NCI-H1694 (cell line): ENCODE measurements around the gene TBXAS1.
A peak's percentile ranks its signal among the peaks of the same experiment; 100 is the strongest.

Experiments
- DNase-seq: peaks from one replicate; lab custom pipeline; 2025; lab: John Stamatoyannopoulos, UW

The TBXAS1 gene

DNA sequence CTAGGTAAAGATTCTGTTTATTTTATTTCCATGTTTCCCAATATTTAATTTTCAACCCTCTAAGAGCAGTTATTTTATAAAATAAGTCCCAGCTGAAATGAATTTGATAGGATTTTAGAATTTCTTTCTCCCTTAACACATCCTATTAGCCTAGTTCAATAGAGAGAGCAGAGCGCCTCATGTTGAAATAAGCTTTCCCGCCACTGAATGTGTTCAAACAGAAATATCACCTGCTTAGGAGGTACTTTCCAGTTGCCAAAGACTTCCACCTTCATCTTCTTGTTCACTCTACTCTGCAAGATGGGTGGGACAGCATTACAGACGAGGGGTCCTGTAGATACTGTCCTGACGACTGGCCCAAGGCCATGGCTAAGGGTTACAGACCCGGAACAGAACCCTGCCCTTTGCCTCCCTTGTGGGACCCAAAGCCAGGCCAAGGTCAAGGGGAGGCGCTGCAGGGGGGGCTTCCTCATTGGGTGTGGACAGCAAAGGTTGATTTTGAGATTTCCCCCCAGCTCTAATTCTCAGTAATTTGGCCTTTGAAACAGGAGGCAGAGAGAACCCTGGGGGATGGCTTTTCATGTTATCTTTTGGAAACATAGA is 171.7 kb downstream of the TBXAS1 start:
- no peak for DNase-seq

DNA sequence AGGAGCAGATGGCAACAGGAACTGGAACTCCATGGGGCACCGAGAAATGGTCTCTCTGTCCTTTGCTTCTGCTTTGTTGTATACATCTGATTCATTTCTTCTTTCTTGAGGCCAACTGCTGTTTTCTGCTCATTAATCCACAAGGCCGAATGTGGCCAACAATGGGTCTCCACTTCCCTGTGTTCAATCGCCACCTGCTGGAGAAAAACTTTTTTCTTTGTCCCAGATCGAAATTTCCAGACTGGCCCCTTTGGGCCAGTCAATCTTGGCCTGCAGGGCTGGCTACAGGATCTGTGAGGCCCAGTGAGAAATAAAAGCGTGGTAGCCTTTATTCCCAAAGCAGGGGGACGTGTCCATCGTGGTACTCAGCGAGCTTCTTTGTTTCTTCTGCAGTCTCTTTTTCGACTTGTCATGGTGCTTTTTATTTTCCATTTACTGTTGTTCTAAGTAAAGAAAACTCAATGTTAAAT is 174.9 kb downstream of the TBXAS1 start:
- peak; percentile 24 for DNase-seq

DNA sequence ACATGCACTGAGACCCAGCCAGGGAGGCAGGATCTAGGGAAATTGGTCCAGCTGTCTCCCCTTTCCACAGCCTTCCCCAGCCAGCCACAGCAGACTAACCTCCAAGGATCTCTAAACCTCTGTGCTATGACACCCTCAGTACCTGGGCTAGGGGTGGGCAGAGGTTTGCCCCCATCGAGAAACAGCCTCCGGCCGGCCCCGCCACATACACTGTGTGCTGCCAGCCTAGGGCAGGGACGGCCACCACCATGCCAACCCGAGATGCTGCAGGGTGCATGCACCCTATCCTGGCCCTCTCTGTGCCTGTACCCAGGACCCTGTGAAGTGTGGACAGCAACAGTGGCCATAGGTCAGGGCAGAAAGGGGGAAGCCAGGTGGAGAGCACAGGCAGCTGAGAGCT is 175.6 kb downstream of the TBXAS1 start:
- no peak for DNase-seq

DNA sequence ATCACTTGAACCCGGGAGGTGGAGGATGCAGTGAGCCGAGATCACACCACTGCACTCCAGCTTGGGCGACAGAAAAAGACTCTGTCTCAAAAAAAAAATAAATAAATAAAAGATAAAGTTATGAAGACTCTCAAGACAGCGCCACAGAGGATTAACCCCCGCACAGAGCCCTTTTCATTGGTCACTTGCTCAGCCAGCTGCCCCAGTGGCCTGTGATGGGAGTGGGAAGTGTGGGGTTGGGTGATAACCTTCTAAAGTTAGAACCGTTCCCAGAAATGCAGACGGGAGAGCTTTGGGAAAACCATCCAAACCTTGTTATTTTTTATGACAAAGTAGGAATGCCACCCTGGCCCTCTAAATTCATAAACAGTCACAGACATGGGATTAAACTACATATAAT is 176.3 kb downstream of the TBXAS1 start:
- no peak for DNase-seq

DNA sequence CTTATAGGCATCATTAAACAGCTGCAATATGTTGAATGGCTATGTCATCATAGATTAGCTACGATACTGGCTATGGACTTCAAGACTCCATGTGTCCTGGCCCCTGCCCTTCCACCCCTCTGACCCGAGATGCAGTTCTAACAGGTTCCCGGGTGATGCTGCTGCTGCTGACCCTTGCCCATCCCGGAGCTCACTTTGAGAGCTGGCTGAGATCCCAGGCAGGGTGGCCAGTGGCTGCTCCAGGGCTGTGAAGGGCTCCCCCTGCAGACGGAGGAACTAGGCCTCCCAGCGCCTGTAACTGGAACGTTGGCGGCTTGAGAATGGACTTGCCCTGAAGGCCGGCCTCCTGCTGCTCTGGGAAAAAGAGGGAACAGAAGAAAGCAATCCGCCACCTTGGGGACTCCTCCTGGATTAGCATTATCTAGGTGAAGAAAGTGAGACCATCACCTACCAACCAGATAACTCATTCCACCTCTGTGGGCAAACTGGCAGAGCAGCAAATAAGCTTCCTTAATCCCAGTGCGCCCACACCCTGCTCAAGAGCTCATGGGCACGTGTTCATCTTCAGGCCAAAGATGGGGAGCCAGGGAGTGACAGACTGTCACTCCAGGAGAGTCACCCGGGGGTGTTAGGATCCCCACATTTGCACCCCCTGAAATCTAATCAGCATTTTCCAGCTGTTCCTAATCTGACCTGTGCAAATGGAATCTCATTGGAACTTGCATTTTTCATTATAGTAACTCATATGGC is 176.9 kb downstream of the TBXAS1 start:
- no peak for DNase-seq

DNA sequence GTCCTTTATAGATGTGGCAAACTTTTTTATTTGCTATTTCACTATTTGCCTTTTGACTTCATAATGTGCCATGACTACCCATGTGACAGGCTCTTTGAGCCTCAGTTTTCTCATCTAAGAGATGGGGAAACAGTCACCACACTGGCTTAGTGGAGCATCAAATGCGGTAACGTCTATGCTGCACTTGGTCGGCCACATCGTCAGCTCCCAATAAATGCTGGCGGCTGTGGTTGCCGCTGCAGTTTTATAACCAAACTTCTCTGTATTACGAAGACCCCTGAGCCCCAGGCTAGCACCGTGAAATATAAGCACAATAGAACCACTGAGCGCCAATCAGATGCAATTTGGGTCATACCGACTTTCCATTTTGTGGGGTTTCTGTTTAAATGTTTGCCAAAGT is 177.5 kb downstream of the TBXAS1 start:
- no peak for DNase-seq

DNA sequence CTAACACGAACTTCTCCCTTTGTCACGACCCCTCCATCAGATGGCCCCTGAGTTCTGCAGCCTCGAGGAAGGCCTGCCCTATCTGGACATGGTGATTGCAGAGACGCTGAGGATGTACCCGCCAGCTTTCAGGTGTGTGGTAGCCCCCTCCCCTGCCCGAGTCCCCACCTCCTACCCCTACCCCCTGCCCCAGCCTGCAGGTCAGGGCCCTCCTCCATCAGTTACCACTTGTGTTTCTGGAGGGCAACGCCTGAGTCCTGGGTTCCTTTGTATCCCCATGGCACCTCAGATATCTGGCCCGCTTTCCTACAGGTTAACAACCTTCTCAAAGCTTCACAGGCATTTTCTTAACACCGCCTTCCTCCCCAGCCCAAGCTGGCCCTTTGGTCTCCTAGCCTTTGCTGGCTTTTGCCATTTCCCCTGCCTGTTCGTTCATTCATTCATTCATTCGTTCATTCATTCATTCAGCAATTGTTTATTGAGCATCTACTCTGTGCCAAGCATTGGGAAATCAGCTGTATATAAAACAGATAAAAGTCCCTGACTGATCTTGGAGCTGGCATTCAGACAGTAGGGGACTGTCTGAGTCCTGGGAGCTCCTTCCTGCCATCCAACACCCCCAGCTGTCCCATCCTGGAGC is 178.1 kb downstream of the TBXAS1 start:
- DNase-seq: no peak

DNA sequence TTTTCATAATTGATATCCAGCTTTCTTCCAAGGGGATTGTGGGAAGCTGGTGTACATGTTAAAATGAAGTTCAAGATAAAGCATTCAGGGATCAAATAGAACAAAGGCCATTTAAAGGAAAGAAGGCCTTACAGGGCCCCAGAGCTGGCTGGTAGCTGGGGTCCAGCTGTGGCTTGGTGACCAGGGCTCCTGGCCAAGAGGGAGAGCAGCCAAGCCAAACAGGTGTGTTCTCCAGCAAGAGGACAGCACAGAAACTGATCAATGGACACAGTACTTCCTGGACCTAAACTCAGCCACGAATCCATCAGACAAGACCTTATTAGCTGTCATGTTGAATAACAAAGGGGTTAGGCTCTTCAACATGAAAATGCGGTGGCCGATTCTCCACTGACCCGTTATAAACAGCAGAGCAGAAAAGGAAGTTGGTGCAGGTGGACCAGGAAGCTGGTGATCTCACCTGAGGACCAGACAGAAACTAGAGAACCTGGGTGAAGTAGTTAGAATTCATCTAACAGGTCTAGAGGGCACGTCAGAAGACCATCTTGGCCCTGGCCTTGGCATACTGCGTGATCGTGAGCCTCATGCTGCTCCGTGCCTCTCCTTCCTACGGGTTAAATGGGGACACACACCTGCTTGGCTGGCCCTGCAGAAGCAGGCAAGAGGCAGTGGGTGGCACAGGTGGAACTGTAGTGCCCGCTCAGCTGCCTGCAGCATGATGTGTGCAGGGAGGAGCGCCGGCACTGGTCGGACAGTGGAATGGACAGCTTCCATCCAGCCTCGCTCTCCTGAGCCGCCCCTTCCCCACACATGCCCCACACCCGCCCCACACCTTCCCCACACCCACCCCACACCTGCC is 179.9 kb downstream of the TBXAS1 start:
- no peak for DNase-seq

DNA sequence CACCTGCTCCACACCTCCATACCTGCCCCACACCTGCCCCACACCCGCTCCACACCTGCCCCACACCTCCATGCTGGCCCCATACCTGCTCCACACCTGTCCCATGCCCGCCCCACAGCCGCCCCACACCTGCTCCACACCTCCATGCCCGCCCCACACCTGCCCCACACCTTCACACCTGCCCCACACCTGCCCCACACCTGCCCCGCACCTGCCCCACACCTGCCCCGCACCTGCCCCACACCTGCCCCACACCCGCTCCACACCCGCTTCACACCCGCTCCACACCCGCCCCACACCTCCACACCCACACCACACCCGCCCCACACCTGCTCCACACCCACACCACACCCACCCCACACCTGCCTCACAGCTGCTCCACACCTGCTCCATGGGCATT is 180.7 kb downstream of the TBXAS1 start:
- no peak for DNase-seq

DNA sequence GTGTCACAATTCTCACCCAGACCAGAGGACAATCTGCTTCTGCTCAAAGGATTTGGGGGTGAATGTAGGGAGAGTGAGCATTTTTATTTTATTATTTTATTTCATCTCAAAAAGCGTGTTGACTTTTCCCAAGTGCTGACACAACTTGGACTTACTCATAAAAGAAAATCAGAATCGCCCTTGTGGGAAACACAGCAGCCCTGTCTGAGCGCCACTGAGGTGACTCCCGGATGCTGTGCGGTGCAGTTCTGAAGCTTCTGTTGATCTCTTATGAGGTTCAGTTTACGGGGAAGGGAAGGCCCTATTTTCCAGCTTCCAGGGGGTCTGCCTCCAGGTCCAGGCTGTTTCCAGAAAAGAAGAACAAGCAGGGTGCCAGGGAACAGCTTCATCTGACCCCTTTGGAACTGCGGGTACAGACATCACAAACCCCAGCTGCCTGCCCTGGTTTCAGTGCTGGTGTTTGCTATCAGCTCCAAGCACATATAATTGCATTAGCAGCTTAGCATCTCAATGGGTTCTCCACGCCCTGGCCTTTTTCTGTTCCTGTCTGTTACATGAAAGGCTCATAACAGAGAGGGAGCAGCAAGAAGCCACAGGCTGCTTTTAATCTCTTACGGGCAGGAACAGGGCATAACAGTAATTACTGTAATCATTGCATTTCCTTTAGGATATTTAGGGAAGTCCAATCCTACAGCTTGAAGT is 181.3 kb downstream of the TBXAS1 start:
- no peak for DNase-seq

DNA sequence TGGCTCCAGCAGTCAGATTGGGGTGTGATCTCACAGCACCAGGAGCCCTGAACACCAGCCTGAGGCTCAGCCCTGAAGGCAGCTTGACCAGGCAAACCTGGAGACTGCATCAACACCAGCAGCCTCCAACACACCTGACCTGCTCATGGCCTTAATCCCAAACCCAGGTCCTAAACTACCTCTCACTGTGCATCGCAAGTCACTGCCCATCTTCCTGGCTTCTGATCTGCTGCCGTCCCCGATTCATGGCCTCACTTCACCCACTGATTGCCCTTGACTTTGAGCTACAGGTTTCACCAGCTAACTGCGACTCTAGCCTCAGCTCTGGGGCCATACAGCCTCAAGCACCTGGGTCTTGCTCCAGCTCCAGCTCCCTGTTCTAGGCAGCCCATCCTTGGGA is 184.6 kb downstream of the TBXAS1 start:
- no peak for DNase-seq

DNA sequence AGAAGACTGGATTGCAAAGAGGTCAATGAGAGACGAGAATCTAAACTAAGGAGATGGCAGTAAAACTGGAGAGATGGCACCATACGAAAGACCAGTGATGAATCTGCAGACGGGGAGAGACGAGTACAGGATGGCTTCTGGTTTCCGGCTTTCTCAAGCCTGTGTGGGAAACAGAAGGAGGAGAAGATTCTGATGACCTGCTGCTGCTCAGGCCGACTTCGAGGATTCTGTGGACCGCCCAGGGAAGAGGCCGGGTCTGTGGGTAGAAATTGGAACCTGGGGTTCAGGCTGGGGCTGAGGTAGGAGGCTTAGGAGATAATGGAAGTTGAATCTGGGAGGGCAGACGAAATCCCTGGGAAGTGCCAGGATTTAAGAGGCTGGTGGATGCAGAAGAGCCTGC is 185.1 kb downstream of the TBXAS1 start:
- DNase-seq: no peak

DNA sequence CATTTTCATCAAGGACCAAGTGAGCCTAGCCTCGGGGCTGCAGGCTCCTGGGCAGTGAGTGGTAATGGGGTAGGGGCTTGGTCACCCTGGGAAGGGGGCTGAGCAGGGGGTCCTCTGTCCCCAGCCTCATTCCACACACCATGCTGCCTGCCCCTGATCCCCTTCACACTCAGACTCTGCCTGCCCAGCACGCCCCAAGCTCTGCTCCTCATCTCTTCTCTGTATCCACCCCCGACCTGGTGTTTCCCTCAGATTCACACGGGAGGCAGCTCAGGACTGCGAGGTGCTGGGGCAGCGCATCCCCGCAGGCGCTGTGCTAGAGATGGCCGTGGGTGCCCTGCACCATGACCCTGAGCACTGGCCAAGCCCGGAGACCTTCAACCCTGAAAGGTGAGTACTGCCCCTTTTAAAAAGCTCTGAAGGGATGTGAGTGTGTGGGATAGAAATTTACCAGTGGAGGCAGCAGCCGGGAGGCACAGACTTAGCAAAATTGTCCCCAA is 186.5 kb downstream of the TBXAS1 start:
- no peak for DNase-seq

DNA sequence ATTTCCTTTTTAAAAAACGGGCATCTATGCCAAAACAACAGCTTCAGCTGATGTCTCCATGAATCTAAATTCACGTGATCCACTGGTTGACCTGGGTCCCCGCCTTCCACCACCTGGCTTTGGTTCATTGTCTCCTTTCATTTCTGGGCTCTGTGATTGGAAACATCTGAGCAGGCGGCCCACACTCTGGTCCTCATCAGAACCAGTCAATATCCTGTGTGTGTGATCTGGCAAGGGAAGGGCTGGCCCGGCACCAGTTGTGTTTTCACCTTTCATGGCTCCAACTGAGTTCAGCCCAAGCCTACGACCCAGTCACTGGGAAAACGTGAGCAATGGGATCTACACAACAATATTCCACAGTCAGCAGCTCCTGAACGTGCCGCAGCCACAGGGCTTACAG is 187.5 kb downstream of the TBXAS1 start:
- no peak for DNase-seq

DNA sequence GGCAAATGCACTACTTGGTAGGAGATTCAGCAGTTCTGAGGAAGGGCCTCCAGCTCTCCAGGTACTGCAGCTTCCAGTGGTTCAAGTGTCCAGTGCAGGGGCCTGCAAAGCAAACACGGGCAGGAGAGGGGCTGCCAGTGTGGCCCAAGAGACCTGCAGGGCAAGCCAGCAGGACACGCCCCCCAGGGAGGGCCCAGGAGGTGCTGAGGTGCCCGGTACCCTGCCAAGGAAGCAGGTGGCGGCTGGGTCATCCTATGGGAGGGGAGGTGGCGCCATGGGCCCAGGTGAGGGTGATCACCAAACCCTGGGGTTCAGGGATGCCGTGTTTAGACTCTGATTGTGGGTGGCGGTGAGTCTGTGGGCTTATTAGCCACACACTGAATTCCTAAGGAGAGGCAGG is 188.0 kb downstream of the TBXAS1 start:
- no peak for DNase-seq

DNA sequence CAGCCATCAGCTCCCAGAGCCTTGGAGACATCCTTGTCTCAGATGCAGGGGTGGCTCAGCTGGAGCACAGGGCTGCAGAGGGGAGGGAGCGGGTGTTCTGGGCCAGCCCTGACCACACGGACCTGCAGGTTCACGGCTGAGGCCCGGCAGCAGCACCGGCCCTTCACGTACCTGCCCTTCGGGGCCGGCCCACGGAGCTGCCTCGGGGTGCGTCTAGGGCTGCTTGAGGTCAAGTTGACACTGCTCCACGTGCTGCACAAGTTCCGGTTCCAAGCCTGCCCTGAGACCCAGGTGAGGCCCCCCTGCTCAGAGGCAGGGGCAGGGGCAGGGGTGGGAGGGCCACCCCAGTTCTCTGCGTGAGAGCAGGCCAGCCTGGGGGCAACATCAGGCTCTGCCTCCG is 188.5 kb downstream of the TBXAS1 start:
- no peak for DNase-seq

DNA sequence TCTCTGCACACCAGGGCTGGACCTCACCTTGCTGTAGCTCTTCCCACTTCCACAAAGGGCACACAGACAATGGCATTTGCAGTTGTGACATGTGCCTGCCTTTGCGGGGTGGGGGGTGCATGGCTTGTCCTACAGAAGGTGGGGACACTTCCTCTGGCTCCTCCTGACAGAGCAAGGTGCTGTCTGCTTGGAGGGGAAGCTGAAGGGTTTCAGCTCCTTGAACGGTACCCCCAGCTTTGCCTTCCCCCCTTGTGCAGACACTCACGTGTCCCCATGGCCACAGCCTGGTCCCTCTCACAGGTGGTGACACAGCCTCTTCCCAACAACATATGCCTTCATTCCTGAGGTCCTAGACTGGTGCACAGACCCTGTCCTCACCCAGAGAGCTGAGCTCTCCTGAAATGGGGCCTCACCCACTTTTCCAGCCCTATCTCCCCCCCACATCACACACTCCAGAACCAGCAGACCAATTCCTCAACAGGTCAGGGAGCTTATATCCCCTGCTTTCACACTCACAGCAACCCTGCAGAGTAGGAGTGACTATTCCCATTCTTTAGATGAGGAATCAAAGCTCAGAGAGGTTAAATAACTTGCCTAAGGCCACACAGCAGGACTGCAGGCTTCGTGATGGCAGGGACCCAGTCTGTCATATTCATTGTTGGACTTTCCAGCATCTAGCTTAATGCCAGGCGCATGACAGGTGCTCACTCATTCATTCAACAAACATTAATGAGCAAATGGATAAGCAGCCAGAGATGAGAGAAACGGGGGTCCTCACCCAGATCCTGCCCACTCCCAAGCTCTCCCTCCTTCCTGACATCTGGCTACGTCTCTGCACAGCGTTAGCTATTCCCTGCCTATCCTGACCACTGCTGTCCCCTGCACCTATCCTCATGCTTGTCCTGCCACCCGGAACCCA is 189.3 kb downstream of the TBXAS1 start:
- DNase-seq: no peak

DNA sequence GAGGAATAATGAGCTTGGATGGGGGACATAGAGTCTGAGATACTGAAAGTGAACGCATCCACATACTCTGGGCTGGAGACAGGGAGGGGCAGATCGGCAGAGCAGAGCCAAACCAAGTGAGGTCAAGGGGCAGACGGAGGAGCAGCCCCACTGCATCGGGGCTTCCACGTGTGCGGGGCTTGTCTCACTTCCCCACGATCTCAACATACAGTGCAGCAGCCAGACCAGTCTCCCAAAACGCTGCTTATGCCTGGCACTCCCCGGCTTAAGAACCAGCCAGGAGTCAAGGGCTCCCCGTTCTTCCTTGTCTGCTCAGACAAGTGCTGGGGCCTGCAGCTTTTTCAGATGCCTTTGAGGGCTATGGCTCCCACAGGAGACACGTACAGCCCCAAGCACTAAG is 190.1 kb downstream of the TBXAS1 start:
- DNase-seq: no peak

DNA sequence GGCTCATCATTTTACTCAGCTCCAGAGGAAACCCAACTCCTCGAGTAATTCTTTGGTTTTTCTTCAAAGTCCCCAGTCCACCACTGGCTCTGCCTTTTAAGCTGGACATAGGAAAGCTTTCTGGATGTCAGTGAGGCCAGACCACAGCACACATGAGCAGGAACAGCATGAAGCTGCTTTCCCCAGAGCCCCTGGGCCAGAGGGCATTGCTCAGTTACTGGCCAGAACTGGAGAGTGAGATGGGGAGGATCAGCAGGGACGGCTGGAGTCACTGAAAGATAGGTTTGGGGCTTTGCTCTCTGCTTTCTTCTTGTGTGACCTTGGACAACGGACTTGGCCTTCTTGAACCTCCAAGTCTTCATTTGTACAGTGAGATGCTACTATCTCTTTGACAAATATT is 190.5 kb downstream of the TBXAS1 start:
- DNase-seq: no peak

DNA sequence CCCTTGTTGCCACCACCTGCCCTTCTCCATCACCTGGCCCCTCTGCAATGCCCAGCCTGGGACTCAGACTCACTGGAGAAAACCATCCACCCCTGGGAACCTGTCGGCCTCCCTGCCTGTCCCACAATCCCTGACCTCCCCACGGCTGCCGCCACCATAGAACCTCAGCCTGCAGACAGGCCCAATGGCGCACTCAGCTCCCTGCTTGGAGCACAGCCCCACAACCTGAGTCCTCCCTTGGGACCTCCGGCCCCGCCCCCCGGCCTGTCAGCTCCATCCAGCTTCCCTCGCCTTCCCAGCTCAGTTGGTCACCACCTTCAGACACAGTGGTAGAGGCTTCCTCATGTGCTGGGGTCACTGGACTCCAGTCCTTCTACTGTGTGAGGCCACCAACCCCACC is 192.5 kb downstream of the TBXAS1 start:
- no peak for DNase-seq
